ENCODE measurements around the gene SERPINA1.

The SERPINA1 gene

DNA sequence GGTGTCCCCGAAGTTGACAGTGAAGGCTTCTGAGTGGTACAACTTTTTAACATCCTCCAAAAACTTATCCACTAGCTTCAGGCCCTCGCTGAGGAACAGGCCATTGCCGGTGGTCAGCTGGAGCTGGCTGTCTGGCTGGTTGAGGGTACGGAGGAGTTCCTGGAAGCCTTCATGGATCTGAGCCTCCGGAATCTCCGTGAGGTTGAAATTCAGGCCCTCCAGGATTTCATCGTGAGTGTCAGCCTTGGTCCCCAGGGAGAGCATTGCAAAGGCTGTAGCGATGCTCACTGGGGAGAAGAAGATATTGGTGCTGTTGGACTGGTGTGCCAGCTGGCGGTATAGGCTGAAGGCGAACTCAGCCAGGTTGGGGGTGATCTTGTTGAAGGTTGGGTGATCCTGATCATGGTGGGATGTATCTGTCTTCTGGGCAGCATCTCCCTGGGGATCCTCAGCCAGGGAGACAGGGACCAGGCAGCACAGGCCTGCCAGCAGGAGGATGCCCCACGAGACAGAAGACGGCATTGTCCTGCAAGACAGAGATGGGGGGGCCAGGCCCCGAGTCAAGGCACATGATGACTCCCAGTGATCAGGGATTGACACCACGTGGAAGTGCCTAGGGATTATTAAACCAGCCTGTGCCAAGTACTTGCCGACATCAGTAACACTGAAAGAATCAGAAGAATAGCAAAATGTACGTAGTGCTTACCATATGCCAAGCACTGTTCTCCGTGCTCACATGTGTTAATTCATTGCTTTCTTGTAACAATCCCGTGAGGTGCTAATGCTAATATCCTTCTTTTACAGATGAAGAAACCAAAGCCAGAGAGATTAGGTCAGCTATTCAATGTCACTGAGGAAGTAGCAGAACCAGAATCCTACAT is 5.4 kb downstream of the SERPINA1 start:
- DNase-seq (ENCODE audit: low read depth) = no peak

DNA sequence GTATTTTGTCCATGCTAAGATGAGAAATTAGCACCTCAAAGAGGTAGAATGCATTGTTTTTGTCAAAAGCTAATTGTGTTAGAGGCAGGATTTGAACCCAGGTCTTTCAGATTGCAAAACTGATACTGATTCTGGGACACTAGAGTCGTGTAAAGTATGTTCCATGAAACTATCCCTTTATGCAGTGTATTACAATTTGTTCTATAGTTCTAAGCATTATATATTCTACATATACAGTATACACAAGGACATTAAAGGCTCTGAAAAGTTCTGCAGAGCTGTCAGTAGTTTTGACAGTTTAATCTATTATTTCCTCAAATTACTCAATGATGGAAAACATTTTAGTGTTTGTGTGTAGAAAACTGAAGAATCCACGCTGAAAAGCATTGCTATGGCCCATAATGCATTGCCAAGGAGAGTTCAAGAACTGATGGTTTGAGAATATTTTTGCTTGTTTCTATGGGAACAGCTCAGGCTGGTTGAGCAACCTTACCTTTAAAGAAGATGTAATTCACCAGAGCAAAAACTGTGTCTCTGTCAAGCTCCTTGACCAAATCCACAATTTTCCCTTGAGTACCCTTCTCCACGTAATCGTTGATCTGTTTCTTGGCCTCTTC is 6.2 kb downstream of the SERPINA1 start:
- no peak for DNase-seq (ENCODE audit: low read depth)

DNA sequence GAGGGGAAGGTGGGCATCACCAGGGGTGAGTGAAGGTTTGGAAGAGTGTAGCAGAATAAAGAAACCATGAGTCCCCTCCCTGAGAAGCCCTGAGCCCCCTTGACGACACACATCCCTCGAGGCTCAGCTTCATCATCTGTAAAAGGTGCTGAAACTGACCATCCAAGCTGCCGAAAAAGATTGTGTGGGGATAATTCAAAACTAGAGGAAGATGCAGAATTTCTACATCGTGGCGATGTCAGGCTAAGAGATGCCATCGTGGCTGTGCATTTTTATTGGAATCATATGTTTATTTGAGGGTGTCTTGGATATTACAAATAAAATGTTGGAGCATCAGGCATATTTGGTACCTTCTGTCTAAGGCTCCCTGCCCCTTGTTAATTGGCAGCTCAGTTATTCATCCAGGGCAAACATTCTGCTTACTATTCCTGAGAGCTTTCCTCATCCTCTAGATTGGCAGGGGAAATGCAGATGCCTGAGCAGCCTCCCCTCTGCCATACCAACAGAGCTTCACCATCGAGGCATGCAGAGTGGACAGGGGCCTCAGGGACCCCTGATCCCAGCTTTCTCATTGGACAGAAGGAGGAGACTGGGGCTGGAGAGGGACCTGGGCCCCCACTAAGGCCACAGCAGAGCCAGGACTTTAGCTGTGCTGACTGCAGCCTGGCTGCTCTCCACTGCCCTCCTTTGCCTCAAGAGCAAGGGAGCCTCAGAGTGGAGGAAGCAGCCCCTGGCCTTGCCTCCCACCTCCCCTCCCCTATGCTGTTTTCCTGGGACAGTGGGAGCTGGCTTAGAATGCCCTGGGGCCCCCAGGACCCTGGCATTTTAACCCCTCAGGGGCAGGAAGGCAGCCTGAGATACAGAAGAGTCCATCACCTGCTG is 7.0 kb downstream of the SERPINA1 start:
- DNase-seq (ENCODE audit: low read depth) = no peak

DNA sequence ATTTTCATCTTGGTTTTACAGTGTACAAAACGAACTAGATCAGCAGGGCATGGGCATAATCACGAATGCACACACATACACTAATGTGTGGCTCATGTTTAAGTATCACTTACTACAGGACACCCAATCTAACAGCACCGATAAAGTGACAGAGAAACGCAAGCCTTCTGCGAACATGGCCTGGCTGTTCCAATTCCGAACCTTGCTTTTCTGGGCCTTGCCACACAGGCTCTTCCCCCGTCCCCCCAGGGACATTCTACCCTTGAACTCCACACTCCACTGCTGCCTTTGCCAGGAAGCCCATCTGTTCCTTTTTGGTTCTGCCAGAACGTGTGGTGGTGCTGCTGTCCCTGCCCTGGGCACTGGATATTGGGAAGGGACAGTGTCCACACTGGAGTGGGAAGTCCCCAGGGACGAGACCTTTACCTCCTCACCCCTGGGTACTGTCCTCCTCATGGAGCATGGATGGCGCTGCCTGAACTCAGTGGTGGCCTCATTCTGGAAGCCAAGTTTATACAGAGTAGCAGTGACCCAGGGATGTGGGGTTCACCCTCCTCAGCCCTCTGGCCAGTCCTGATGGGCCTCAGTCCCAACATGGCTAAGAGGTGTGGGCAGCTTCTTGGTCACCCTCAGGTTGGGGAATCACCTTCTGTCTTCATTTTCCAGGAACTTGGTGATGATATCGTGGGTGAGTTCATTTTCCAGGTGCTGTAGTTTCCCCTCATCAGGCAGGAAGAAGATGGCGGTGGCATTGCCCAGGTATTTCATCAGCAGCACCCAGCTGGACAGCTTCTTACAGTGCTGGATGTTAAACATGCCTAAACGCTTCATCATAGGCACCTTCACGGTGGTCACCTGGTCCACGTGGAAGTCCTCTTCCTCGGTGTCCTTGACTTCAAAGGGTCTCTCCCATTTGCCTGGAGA is 7.9 kb downstream of the SERPINA1 start:
- DNase-seq (ENCODE audit: low read depth) = no peak

DNA sequence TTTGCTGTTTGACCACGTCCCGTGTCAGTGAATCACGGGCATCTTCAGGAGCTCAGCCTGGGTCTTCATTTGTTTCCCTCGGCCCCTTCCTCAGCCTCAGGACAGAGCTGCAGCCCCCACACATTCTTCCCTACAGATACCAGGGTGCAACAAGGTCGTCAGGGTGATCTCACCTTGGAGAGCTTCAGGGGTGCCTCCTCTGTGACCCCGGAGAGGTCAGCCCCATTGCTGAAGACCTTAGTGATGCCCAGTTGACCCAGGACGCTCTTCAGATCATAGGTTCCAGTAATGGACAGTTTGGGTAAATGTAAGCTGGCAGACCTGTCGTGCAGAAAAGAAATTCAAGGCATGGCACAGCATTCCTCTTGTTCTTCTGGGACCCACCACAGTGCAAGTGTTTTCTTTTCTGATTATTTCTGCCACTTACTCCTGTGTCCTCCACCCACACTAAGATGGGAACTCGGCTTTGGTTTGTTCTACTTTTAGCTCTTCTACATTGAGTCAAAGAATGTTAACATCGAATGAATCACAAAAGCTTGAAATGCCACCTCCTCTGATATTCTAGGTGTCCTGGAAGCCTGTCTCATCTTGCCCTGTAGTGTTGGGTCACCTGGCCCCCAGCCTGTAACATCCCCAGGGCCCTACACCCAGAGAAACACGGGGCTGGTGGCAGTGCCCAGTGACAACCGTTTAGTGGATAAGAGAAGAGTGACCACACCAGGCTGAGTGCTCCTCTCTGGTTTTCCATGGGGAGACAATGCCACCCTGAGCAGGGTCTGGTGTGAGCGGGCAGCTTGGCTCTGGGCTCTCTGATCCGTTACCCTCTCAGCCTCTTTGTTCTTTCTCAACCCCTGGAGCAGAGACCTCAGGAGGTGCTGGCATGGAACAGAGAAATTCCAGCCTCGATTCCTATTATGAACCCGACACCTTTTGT is 8.8 kb downstream of the SERPINA1 start:
- DNase-seq (ENCODE audit: low read depth) = no peak

DNA sequence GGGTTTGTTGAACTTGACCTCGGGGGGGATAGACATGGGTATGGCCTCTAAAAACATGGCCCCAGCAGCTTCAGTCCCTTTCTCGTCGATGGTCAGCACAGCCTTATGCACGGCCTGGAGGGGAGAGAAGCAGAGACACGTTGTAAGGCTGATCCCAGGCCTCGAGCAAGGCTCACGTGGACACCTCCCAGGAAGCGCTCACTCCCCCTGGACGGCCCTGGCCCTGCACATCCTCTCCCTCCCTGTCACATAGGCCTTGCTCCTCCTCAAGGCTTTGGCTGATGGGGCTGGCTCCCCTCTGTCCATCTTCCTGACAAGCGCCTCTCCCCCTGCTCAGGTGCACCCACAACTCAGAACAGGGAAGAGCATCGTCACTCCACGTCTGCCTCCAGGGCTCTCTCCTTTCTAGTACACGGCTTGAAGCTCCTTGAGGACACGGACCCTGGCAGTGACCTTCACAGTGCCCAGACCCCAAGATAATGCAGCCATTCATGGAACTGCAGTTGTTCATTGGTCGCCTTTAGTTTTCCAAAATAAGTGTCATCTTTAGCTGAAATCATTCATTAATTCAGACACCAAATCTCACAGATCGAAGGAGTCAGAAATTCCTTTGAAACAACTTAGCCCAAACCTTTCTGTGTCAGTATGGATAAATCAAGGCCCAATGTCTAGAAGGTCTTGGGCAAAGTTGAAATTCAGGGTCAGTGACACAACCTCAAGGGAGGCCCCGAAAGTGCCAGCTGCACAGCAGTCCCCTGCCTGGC is 9.7 kb downstream of the SERPINA1 start:
- DNase-seq (ENCODE audit: low read depth) = no peak

DNA sequence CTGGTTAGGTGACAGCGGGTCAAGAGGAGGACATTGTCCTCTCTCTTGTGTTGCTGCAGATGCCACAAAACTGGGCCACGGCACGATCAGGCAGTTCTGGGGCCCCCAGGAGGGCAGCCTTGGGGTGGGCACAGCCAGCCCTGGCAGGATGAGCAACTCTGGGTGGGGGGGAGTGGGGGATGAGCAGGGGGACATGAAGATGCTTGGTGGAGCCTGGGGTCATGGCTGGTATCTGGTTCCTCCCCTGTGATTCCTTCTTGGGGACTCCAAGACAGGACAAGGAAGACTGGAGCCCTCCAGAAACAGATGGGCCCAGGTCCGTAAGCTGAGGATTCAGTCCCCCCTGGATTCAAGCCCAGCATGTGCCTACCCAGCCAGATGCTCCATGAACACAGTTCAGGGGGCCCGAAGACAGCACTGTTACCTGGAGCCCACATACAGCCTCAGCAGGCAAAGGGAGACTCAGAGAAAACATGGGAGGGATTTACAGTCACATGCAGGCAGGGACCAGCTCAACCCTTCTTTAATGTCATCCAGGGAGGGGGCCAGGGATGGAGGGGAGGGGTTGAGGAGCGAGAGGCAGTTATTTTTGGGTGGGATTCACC is 10.4 kb downstream of the SERPINA1 start:
- no peak for DNase-seq (ENCODE audit: low read depth)

- no peak for DNase-seq (ENCODE audit: low read depth)
Observed at GRCh38 chr14:94376976-94377865, 11.2 kb downstream of the SERPINA1 start.

- no peak for DNase-seq (ENCODE audit: low read depth)
Observed at GRCh38 chr14:94376108-94376975, 12.1 kb downstream of the SERPINA1 start.

GRCh38 chr14:94375552-94376107 is 12.8 kb downstream of the SERPINA1 start:
- no peak for DNase-seq (ENCODE audit: low read depth)

GRCh38 chr14:94374749-94375260 is 13.6 kb downstream of the SERPINA1 start:
- DNase-seq (ENCODE audit: low read depth) = no peak

DNA sequence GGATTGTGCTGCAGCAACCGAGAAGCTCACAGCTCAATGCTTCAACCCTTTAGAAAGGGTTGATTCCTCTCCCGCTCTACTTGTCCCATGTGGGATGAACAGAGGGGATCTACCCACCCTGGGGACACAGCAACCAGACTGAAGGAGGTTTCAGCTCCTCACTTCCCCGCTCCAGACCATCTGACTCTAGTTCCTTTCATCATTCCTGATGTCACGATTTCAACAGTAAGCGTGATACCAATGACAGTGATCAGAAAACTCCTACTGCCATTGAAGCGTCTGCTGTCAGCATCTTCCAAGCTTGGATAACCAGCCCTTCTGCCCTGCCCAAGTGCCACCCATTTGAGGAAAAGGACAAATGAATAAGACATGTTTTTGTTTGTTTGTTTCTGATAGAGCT is 14.3 kb downstream of the SERPINA1 start:
- DNase-seq (ENCODE audit: low read depth) = no peak

- peak; percentile 93 for DNase-seq (ENCODE audit: low read depth)
Observed at GRCh38 chr14:94373708-94374107, 14.7 kb downstream of the SERPINA1 start.

- no peak for DNase-seq (ENCODE audit: low read depth)
Observed at GRCh38 chr14:94372021-94372605, 16.3 kb downstream of the SERPINA1 start.

GRCh38 chr14:94370524-94370910 is 17.9 kb downstream of the SERPINA1 start:
- no peak for DNase-seq (ENCODE audit: low read depth)
